Brain microvascular endothelial cell (primary cell): Measurements from ENCODE around the gene PGA4.
A peak's percentile ranks its signal among the peaks of the same experiment; 100 is the strongest.
"Not testable (repeated sequence)": the region's sequence is repeated elsewhere in the genome, so short reads cannot be mapped to it uniquely, and the experiment has no call there.

Experiments used
- DNase-seq: peaks from one replicate; pipeline ENCODE4 v3.0.0-alpha.2; 2020
- H3K27ac ChIP-seq: fragments of 250-450 bp; sonication (Bioruptor Pico); 2 replicates; pipeline ENCODE4 v1.5.1; 2020; ENCODE audit warnings: mild to moderate bottlenecking, moderate library complexity
- H3K27me3 ChIP-seq: fragments of 250-450 bp; sonication (Bioruptor Pico); replicated peaks from 2 replicates; pipeline ENCODE4 v1.5.1; 2020; ENCODE audit warnings: mild to moderate bottlenecking
- H3K36me3 ChIP-seq: fragments of 250-450 bp; sonication (Bioruptor Pico); replicated peaks from 2 replicates; pipeline ENCODE4 v1.5.1; 2020; ENCODE audit warnings: mild to moderate bottlenecking
- H3K4me3 ChIP-seq: 2 replicates; pipeline ENCODE4 v1.5.1; 2011; ENCODE audit warnings: low read depth, mild to moderate bottlenecking, control low read depth, low read length, moderate library complexity
- in situ Hi-C: cut with HindIII; loops from 2 replicates; pipeline ENCODE4 v1.10.0; 2017; ENCODE audit warnings: low sequenced_read_pairs, low pct_ligation_motif_present
- TF ChIP-seq, protein P1 (sequence below): IDR thresholded peaks from 2 replicates; pipeline ENCODE4 v1.5.1; 2011; ENCODE audit warnings: low read depth, mild to moderate bottlenecking, moderate library complexity, low read length, control low read depth, inconsistent platforms; ENCODE audit errors: missing control alignments

The PGA4 gene

DNA sequence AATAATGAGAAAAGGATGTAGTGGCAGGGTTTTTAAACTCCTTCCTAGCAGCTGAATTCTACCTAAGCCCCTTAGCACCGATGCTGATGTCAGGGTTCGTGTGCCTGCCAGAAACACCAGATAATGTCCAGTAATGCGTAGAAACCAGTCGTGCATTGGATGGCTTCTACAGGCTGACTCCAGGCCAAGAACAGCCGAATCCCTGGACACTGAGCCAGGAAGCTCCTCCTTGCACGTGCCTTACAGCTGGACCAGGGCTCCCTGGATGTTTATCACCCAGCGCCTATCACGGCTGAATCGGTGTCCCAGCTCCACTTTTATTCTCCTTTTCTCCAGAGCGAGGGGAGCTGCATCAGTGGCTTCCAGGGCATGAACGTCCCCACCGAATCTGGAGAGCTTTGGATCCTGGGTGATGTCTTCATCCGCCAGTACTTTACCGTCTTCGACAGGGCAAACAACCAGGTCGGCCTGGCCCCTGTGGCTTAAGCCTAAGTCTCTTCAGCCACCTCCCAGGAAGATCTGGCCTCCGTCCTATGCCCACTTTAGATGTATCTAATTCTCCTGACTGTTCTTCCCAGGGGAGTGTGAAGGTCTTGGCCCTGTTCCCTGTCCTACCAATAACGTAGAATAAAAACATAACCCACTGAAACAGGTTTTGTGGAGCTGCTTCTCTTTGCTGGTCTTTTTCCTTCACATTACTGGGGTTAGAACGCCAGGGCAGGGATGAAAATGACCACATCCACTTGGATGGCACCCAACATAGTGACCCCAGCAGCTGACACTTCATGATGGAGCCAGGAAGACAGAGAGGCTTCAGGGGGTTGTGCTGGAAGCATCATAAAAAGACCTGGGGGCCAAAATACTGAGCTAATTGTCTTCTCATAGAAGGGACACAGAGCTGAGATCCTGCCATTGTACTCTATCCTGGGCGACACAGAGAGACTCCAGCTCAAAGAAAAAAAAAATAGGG is 28.9 kb downstream of the PGA4 start:
- DNase-seq, H3K4me3 ChIP-seq, H3K27ac ChIP-seq, H3K27me3 ChIP-seq, H3K36me3 ChIP-seq, in situ Hi-C loops: not testable (repeated sequence)

DNA sequence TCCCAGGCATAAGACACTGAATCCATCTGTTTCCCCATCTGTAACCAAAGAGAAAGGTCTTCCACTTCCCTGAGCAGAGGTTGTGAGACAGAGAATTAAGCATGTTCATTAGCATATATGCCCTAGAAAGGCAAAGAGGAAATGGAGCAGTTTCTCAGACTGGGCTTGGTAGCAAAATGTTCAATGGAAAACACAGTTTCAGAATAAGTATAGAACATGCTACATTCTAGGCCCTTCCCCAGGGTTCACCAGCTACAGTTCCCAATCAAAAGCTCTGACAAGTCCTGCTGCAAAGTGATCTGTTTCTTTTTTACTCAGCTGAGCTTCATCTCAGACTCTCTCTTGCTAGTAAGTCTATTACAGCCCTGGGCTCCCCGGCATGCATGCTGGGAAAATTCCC is 30.2 kb downstream of the PGA4 start:
- in situ Hi-C loops, H3K27me3 ChIP-seq, H3K4me3 ChIP-seq, DNase-seq, H3K36me3 ChIP-seq, H3K27ac ChIP-seq: not testable (repeated sequence)

DNA sequence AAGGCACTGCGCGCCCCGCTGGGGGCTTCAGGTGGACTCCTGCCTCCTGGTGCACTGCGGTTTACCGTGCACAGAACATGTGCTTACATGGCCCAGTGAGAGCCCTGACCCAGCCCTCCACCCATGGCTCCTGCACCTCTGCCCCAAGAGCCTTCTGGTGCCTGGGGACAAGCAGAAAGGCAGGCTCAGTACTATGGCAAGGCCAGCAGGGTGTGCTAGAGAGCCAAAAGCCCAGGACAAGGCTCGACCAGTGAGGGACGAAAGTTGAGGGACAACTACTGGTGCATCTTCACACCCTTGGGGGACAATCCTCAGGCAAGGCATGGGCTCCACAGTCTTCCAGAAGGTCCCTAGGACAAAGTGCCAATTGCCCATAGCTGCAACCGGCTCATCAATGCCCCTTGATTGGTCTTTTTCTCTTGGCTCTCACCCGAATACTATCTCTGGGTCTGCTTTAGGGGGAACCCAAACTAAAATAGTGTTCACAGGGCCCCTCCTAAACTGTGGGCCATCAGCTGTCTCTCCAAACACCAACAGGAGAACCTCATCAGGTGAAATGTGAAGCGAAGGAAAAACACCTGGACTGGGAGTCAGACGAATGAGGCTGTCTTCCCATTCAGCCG is 32.4 kb downstream of the PGA4 start:
- in situ Hi-C loops, result no loop called here

DNA sequence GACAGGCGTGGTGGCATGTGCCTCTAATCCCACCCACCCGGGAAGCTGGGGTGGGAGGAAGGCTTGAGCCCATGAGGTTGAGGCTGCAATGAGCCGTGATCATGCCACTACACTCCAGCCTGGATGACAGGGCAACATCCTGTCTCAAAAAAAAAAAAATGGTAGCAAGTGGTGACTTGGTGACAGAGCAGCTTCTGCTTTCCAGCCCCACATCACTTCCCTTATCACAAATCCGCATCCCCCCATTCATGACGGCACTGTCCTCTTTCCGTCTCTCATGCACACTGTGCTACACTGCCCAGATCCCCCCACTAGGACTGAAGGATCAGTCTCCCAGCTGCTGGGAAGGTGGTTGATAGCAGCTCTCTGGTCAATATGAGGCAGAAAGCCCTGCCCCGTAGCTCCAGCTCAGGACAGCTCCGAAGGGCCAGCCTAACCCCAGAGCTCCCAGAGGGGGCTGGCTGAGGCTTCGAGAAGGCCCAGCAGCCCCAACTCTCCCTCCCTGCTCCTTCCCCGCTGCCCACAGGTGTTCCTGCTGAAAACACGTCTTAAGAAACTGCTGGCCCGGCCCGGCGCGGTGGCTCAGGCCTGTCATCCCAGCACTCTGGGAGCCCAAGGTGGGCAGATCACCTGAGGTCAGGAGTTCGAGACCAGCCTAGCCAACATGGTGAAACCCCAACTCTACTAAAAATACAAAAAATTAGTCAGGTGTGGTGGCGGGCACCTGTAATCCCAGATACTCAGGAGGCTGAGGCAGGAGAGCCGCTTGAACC is 34.7 kb downstream of the PGA4 start:
- H3K36me3 ChIP-seq, result no peaks in the 10 kb centered on the region
- H3K27ac ChIP-seq, result no peak overlapping the region
- H3K27me3 ChIP-seq, result no peaks in the 10 kb centered on the region
- DNase-seq, result no peak
- H3K4me3 ChIP-seq, result no peak overlapping the region
- in situ Hi-C loops, result no loop called here
- TF ChIP-seq, protein P1, sequence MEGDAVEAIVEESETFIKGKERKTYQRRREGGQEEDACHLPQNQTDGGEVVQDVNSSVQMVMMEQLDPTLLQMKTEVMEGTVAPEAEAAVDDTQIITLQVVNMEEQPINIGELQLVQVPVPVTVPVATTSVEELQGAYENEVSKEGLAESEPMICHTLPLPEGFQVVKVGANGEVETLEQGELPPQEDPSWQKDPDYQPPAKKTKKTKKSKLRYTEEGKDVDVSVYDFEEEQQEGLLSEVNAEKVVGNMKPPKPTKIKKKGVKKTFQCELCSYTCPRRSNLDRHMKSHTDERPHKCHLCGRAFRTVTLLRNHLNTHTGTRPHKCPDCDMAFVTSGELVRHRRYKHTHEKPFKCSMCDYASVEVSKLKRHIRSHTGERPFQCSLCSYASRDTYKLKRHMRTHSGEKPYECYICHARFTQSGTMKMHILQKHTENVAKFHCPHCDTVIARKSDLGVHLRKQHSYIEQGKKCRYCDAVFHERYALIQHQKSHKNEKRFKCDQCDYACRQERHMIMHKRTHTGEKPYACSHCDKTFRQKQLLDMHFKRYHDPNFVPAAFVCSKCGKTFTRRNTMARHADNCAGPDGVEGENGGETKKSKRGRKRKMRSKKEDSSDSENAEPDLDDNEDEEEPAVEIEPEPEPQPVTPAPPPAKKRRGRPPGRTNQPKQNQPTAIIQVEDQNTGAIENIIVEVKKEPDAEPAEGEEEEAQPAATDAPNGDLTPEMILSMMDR, result no peak

More for the DNA sequence above, 32.4 kb downstream of the PGA4 start:
- Histone ChIP-seq H3K4me3 (no peak overlapping the region), H3K27me3 (peaks cover 1% of the 10 kb centered on the region), H3K27ac (no peak overlapping the region), H3K36me3 (no peaks in the 10 kb centered on the region)
- peak; percentile 46 for DNase-seq
- TF ChIP-seq, protein P1, result peak; percentile 99

DNA sequence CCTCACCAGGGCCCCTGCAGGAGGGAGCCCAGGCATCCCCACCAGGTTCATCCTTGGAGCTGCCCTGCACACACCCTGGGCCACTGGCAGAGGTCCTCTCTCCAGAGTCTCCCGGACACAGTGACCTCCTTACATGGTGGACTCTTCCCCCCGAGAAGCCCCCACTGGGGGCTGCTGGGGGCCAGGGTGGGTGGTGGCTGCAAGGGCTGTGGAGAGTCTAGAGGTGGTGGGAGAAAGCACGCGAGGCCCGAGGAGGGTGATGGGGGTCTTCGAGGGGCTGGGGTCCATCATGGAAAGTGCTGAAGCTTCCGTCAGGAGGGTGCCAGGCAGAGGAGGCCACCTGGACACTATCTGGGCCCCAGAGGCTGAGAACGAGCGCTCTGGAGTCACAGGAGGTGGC is 36.4 kb downstream of the PGA4 start:
- in situ Hi-C loops, result no loop called here
- Histone ChIP-seq H3K27me3 (no peaks in the 10 kb centered on the region), H3K4me3 (no peak overlapping the region), H3K36me3 (no peaks in the 10 kb centered on the region), H3K27ac (no peak overlapping the region)
- DNase-seq, result no peak
- TF ChIP-seq, protein P1, result no peak

- TF ChIP-seq, protein P1, result no peak
- no peak for DNase-seq
- no peak overlapping the region for H3K27ac ChIP-seq
- in situ Hi-C loops, result no loop called here
- no peak overlapping the region for H3K4me3 ChIP-seq
- H3K36me3 ChIP-seq, result no peaks in the 10 kb centered on the region
- no peaks in the 10 kb centered on the region for H3K27me3 ChIP-seq
Measured at GRCh38 chr11:61259363-61259762, 37.2 kb downstream of the PGA4 start.
